Activated naive CD4-positive, alpha-beta T cell treated with anti-CD3 and anti-CD28 coated beads for 36 hours (primary cell): ENCODE data around the gene SEC63. TPM values are rescaled to one million over a fixed set of nuclear protein-coding genes. Genes with fewer than 3 reads are reported as not detected.
"Not testable (repeated sequence)": the region's sequence is repeated elsewhere in the genome, so short reads cannot be mapped to it uniquely, and the experiment has no call there.

Experiments
- CTCF ChIA-PET: fragments of 350-600 bp; sonication (Branson Sonifier 250); formaldehyde crosslinking; loops from one replicate; lab custom pipeline; 2021; ENCODE audit warnings: antibody characterized with exemption; lab: Charles Lee
- DNase-seq: peaks from one replicate; pipeline ENCODE4 v3.0.0-alpha.2; 2020
- H3K27ac Mint-ChIP-seq: one replicate; pipeline ENCODE4 v1.8.0; 2021; ENCODE audit warnings: mild to moderate bottlenecking, mixed read lengths
- H3K27me3 Mint-ChIP-seq: one replicate; pipeline ENCODE4 v1.8.0; 2021; ENCODE audit warnings: low read depth, mixed read lengths
- H3K36me3 Mint-ChIP-seq: one replicate; pipeline ENCODE4 v1.8.0; 2021; ENCODE audit warnings: low read depth, mixed read lengths
- H3K4me1 Mint-ChIP-seq: one replicate; pipeline ENCODE4 v1.8.0; 2021; ENCODE audit warnings: low read depth, mixed read lengths
- H3K4me3 Mint-ChIP-seq: one replicate; pipeline ENCODE4 v1.8.0; 2021; ENCODE audit warnings: mild to moderate bottlenecking, moderate library complexity, mixed read lengths
- H3K9me3 Mint-ChIP-seq: one replicate; pipeline ENCODE4 v1.8.0; 2021; ENCODE audit warnings: mixed read lengths
- intact Hi-C: fragments of 100-400 bp; cut with micrococcal nuclease; formaldehyde crosslinking; loops from one replicate; pipeline ENCODE4 v1.15.1; 2023
- total RNA-seq, 2 experiments: library from RNA; stranded (reverse); gene quantifications; one replicate each; pipeline ENCODE4 v1.2.3, GENCODE V29; 2021

The SEC63 gene
- total RNA-seq, 2 experiments from 2014 or later: 78.3 to 86.5 TPM

DNA sequence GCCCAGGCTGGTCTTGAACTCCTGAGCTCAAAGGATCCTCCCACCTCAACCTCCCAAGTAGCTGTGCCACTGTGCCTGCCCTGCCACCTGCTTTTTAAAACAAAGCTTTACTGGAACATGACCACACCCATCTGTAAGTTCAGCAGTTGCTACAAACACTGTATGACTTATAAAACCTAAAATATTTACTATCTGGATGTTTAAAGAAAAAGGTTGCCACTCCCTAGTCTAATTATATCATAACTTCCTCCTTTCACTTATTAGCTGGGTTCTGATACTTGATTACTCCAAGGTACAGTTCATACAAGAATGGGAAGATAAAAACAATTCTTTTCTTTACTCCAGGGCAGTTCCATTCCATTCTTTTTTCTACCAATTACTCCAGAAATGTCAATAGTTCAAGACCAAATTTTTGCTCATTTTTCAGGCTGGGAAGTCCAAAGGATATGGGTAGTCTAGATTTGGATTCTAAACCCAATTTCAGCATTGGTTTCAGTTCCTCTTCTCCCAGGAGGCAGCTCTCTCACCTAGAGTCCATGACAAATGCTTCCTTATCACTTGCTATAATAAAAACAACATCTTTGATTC, 63.1 kb downstream of the SEC63 start:
- CTCF ChIA-PET: interaction anchor here (0.6 to 0.7 kb wide), 2 partner anchors 76 to 1145 kb away, joined by 3 to 4 read pairs; no protein-coding TSS in a partner anchor
- Mint-ChIP-seq H3K27me3 (no peaks in the 10 kb centered on the region), H3K27ac (no peak overlapping the region), H3K36me3 (peaks cover 61% of the 10 kb centered on the region), H3K4me1 (peaks cover 2% of the 10 kb centered on the region), H3K9me3 (no peaks in the 10 kb centered on the region), H3K4me3 (no peak overlapping the region)
- no peak for DNase-seq
- intact Hi-C loops: no loop called here

DNA sequence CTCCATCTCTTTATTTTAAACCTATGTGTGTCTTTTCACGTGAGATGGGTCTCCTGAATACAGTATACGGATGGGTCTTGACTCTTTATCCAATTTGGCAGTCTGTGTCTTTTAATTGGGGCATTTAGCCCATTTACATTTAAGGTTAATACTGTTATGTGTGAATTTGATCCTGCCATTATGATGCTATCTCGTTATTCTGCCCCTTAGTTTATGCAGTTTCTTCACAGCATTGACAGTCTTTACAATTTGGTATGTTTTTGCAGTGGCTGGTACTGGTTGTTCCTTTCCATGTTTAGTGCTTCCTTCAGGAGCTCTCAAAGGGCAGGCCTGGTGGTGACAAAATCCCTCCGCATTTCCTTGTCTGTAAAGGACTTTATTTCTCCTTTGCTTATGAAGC, 67.6 kb downstream of the SEC63 start:
- DNase-seq, H3K27ac Mint-ChIP-seq, H3K4me1 Mint-ChIP-seq, H3K27me3 Mint-ChIP-seq, intact Hi-C loops, H3K4me3 Mint-ChIP-seq: not testable (repeated sequence)
- Mint-ChIP-seq H3K36me3 (peaks cover 73% of the 10 kb centered on the region), H3K9me3 (peaks cover 11% of the 10 kb centered on the region)
- CTCF ChIA-PET: interaction anchor here (0.6 kb wide), 1 partner anchor 364 kb away, joined by 3 read pairs; no protein-coding TSS in a partner anchor

DNA sequence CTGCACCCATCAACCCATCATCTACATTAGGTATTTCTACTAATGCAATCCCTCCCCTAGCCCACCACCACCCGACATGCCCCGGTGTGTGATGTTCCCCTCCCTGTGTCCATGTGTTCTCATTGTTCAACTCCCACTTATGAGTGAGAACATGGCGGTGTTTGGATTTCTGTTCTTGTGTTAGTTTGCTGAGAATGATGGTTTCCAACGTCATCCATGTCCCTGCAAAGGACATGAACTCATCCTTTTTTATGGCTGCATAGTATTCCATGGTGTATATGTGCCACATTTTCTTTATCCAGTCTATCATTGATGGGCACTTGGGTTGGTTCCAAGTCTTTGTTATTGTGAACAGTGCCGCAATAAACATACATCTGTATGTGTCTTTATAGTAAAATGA, 72.1 kb downstream of the SEC63 start:
- CTCF ChIA-PET: interaction anchor here (0.6 kb wide), 2 partner anchors 22 to 74 kb away, joined by 3 read pairs; no protein-coding TSS in a partner anchor
- DNase-seq, H3K27ac Mint-ChIP-seq, intact Hi-C loops, H3K4me1 Mint-ChIP-seq, H3K4me3 Mint-ChIP-seq, H3K27me3 Mint-ChIP-seq: not testable (repeated sequence)
- Mint-ChIP-seq H3K36me3 (peaks cover 40% of the 10 kb centered on the region), H3K9me3 (peaks cover 11% of the 10 kb centered on the region)

DNA sequence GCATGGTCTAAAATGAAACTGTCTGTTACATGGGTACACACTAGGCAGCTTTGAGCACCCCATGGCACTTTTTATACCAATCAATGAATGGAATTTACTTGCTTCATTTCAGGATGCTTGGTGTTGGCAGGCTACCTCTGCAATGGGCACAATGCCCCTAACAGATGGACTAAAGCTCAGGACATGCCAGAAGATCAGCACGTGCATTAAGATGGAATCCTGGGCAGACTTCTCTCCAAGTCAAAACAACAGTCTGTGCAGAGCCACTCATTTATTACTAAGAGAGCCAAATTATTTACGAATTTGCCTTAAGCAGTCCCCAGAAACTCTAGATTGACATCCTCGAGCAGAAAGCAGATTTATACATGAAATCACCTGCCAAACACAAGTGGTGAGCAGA, 78.1 kb downstream of the SEC63 start:
- CTCF ChIA-PET: no interaction called here
- no peak overlapping the region for H3K4me3 Mint-ChIP-seq
- intact Hi-C loops: no loop called here
- no peak overlapping the region for H3K27ac Mint-ChIP-seq
- DNase-seq: no peak
- no peaks in the 10 kb centered on the region for H3K9me3 Mint-ChIP-seq
- no peaks in the 10 kb centered on the region for H3K27me3 Mint-ChIP-seq
- H3K4me1 Mint-ChIP-seq: no peaks in the 10 kb centered on the region
- peaks cover 6% of the 10 kb centered on the region for H3K36me3 Mint-ChIP-seq

DNA sequence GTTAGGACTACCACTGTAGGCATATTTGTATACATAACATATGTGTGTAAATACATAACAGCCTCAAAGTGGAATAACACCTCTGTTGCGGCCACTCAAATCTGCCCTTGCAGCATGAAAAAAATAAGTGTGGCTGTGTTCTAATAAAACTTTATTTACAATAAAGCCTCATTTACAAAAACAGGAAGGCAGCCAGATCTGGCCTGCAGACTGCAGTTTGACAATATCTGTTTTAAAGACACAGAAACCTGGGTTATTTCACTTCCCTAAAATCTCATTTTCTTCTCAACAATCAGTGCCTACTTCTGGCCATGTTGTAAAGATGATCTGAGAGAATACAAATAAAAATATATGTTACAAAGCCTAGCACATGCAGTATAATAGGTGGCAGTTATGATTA, 80.0 kb downstream of the SEC63 start:
- H3K27ac Mint-ChIP-seq: no peak overlapping the region
- peaks cover 17% of the 10 kb centered on the region for H3K36me3 Mint-ChIP-seq
- H3K9me3 Mint-ChIP-seq: no peaks in the 10 kb centered on the region
- no peak for DNase-seq
- H3K27me3 Mint-ChIP-seq: no peaks in the 10 kb centered on the region
- H3K4me3 Mint-ChIP-seq: no peak overlapping the region
- CTCF ChIA-PET: no interaction called here
- intact Hi-C loops: no loop called here
- H3K4me1 Mint-ChIP-seq: peaks cover 2% of the 10 kb centered on the region

DNA sequence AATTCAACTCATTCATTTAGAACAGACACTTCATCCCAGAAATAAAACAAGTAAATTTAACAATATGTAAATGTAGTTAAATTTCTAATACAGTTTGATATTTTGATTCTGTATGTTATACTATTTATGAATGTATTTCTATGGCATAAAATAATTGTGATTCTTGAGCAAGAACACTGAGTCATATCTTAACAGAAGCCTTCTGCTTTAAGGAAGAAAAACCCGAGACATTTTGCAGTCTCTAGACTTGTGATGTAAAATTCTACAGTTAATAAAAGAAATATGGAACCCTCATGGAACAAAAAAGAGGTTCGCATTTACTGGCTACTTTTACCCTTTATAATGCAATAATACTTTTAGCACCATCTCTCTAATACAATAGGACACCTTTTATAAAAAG, 86.0 kb downstream of the SEC63 start:
- Mint-ChIP-seq H3K9me3 (no peaks in the 10 kb centered on the region), H3K27ac (peak overlapping the region; percentile 65), H3K27me3 (no peaks in the 10 kb centered on the region), H3K4me1 (peaks cover 40% of the 10 kb centered on the region), H3K36me3 (peaks cover 21% of the 10 kb centered on the region), H3K4me3 (no peak overlapping the region)
- DNase-seq: no peak
- intact Hi-C loops: loop anchor here (2.0 to 5.0 kb wide), 2 partner anchors 93 to 555 kb away; no protein-coding TSS in a partner anchor
- CTCF ChIA-PET: no interaction called here

DNA sequence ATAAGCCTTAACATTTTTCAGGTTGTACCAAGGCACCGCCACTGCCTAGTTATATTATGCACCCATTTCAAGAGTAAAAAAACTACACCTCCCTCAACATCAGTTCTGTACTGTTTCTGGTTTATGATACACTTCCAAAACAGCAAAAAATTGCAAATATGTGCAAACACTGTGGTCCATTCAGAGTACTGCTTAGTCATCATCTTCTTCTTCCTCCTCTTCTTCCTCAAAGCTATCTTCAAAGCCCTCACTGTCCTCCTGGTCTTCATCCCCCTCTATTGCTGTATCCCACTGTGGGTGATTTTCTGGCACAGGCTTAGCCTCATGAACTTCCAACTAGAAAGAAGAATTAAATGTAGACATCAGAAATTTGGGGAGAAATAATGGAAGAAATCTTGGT, 86.5 kb downstream of the SEC63 start:
- H3K9me3 Mint-ChIP-seq, H3K27me3 Mint-ChIP-seq, DNase-seq, H3K4me3 Mint-ChIP-seq: not testable (repeated sequence)
- H3K27ac Mint-ChIP-seq: peak overlapping the region; percentile 65
- intact Hi-C loops: loop anchor here (2.0 to 5.0 kb wide), 2 partner anchors 93 to 554 kb away; no protein-coding TSS in a partner anchor
- peaks cover 21% of the 10 kb centered on the region for H3K36me3 Mint-ChIP-seq
- CTCF ChIA-PET: interaction anchor here (1.3 kb wide), 1 partner anchor 145 kb away, joined by 4 read pairs; no protein-coding TSS in a partner anchor
- H3K4me1 Mint-ChIP-seq: peaks cover 40% of the 10 kb centered on the region

DNA sequence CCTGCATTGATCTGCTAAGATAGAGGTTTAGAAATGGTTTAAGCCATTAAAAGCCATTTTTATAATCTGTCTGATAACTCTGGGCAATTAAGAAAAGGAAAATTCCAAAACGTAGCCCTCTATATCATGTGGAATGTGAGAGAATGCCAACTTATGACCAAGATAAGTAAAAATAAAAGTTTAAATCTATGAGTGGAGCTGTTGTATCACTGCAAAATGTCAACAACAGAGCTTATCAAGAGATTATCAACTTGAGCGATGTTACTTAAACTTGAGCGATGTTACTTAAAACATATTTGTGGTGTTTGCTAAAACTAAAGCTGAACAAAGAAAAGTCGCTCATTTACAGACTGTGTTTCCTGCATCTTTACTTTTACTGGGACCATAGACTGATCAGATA, 87.0 kb downstream of the SEC63 start:
- Mint-ChIP-seq H3K27ac (no peak overlapping the region), H3K4me3 (no peak overlapping the region)
- intact Hi-C loops: loop anchor here (2.0 to 5.0 kb wide), 2 partner anchors 94 to 554 kb away; no protein-coding TSS in a partner anchor

DNA sequence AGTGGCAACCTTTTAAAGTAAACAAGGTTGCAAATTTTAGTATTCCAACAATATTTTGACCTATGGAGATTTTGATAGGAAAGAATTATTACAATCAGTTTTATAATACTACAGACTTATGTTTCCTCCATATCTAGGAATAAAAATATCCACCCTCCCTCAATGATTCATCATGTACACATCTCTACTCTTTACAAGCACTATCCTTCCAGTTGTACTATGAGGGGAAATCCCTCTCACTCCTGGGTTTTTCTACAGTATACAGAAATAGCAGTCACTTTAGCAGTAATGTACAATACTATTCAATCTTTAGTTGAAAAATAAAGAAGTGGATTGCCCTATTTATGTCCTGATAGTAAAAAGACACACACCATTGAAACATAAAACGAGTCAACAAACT, 87.6 kb downstream of the SEC63 start:
- H3K36me3 Mint-ChIP-seq: peaks cover 21% of the 10 kb centered on the region
- no peak overlapping the region for H3K4me3 Mint-ChIP-seq
- DNase-seq: no peak
- peaks cover 40% of the 10 kb centered on the region for H3K4me1 Mint-ChIP-seq
- intact Hi-C loops: loop anchor here (2.0 to 5.0 kb wide), 2 partner anchors 94 to 553 kb away; no protein-coding TSS in a partner anchor
- no peaks in the 10 kb centered on the region for H3K27me3 Mint-ChIP-seq
- H3K9me3 Mint-ChIP-seq: no peaks in the 10 kb centered on the region
- H3K27ac Mint-ChIP-seq: peak overlapping the region; percentile 68
- CTCF ChIA-PET: interaction anchor here (0.7 to 1.3 kb wide), 5 partner anchors 23 to 190 kb away, joined by 3 to 6 read pairs (median 3); no protein-coding TSS in a partner anchor

More for the DNA sequence above, 87.0 kb downstream of the SEC63 start:
- no peak for DNase-seq
- CTCF ChIA-PET: interaction anchor here (0.6 to 1.3 kb wide), 5 partner anchors 23 to 191 kb away, joined by 3 to 6 read pairs (median 3); no protein-coding TSS in a partner anchor
- Mint-ChIP-seq H3K4me1 (peaks cover 40% of the 10 kb centered on the region), H3K9me3 (no peaks in the 10 kb centered on the region), H3K36me3 (peaks cover 21% of the 10 kb centered on the region), H3K27me3 (no peaks in the 10 kb centered on the region)

DNA sequence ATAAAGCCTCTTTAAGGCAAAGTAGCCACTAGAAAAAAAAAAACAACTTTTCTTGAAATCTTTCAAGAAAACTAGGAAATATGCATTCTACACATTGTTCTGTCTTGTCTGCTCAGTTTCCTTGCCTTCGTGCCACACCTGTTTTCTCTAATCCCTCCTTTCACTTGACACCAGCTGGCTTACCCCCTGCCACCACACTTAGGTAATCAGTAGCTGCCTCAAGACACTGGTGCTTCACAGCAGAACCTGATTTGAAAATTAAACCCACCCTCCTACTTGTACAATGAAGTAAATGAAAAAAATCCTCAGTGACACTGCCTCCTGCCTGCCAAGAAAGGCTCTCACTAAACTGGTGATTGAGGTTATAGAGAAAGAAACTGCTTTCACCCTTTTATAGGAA, 88.1 kb downstream of the SEC63 start:
- intact Hi-C loops: loop anchor here (2.0 to 10.0 kb wide), 3 partner anchors 95 to 553 kb away; no protein-coding TSS in a partner anchor
- H3K27me3 Mint-ChIP-seq: no peaks in the 10 kb centered on the region
- peak overlapping the region; percentile 68 for H3K27ac Mint-ChIP-seq
- H3K4me3 Mint-ChIP-seq: no peak overlapping the region
- CTCF ChIA-PET: no interaction called here
- peaks cover 40% of the 10 kb centered on the region for H3K4me1 Mint-ChIP-seq
- no peak for DNase-seq
- no peaks in the 10 kb centered on the region for H3K9me3 Mint-ChIP-seq
- H3K36me3 Mint-ChIP-seq: peaks cover 19% of the 10 kb centered on the region

DNA sequence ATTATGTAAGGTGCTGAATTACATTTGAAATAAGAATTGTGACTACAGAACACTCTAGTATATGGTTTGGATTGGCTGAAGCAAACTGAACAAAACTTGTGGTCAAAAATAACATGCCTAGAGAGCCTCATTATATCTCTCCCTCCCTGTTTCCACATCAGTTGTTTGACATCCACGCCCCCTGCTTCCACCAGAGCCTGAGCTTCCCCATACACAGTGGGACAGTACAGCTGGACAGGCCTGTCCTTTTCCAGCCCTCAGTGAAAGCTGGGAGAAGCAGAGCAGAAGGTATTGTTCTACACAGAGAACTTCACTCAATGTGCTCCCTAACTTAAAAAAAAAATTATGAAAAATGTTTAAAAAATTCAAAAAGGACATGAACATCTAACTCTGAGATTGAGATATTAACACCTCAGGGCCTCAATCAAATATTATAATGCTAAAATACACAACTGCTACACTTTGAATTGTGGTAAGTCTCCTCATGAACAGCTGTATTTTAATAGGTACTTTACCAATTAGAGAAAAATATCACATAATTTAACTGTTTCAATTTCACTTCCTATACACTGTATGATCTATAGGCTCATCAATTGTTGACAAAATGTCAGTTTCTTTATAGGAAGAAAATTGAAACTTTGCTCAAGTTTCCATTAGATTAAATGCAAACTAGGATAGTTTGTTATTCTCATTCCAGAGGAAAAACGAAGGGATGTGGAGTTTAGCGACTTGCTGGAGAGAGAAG, 89.0 kb downstream of the SEC63 start:
- Mint-ChIP-seq H3K4me3 (no peak overlapping the region), H3K4me1 (peaks cover 40% of the 10 kb centered on the region), H3K27me3 (no peaks in the 10 kb centered on the region), H3K27ac (peak overlapping the region; percentile 70), H3K9me3 (no peaks in the 10 kb centered on the region), H3K36me3 (peaks cover 14% of the 10 kb centered on the region)
- DNase-seq: no peak
- CTCF ChIA-PET: interaction anchor here (0.8 to 6.1 kb wide), 9 partner anchors 14 to 198 kb away, joined by 3 to 51 read pairs (median 22); no protein-coding TSS in a partner anchor
- intact Hi-C loops: loop anchor here (10.0 kb wide), 1 partner anchor 384 kb away; no protein-coding TSS in a partner anchor

DNA sequence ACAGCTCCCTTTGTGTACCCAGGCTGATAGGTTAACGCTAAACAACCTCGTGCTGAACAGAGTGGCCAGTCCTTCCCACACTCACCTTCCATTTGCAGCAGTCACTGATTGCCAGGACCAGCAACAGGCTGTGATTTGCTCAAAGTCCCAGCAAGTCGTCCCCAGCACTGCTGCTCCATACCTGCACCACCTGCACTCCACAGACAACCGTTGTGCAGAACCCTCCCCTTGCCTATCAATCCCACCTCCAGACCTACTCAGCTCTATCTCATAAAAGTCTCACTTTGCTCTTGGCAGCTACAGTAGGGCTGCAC, 90.7 kb downstream of the SEC63 start:
- H3K27ac Mint-ChIP-seq: no peak overlapping the region
- H3K4me3 Mint-ChIP-seq: no peak overlapping the region
- H3K4me1 Mint-ChIP-seq: peaks cover 37% of the 10 kb centered on the region
- intact Hi-C loops: loop anchor here (1.0 to 10.0 kb wide), 6 partner anchors 18 to 382 kb away; no protein-coding TSS in a partner anchor
- no peaks in the 10 kb centered on the region for H3K9me3 Mint-ChIP-seq
- peaks cover 9% of the 10 kb centered on the region for H3K36me3 Mint-ChIP-seq
- CTCF ChIA-PET: interaction anchor here (0.6 to 6.1 kb wide), 26 partner anchors 16 to 738 kb away, joined by 3 to 51 read pairs (median 4); partner anchors contain the start of genes SCML4 and SEC63
- H3K27me3 Mint-ChIP-seq: no peaks in the 10 kb centered on the region
- no peak for DNase-seq
